H1 (cell line): Measurements from ENCODE around the gene DCLRE1A. TPM values are rescaled to one million over a fixed set of nuclear protein-coding genes. Genes with fewer than 3 reads are reported as not detected.

Experiments
- BACH1 ChIP-seq: IDR thresholded peaks from 2 replicates; pipeline ENCODE4 v1.6.1; 2012; ENCODE audit warnings: low read length, improper control_type of control experiment
- EGR1 ChIP-seq: IDR thresholded peaks from 2 replicates; pipeline ENCODE4 v1.6.1; 2011; ENCODE audit warnings: low read depth, low read length, borderline replicate concordance
- HDAC6 ChIP-seq: IDR thresholded peaks from one replicate; pipeline ENCODE4 v1.7.1; 2012; ENCODE audit warnings: low read depth, mild to moderate bottlenecking, inconsistent platforms, low read length, moderate library complexity
- KDM1A ChIP-seq: fragments of 200-600, 300-600 bp; sonication (generic); IDR thresholded peaks from 2 replicates; pipeline ENCODE4 v1.7.1; 2016; ENCODE audit warnings: mild to moderate bottlenecking, low read length, borderline replicate concordance
- PHF8 ChIP-seq: fragments of 200-600 bp; sonication (generic); conservative IDR thresholded peaks from 2 replicates; pipeline ENCODE4 v1.7.1; 2012; ENCODE audit warnings: low read depth, mild to moderate bottlenecking, inconsistent platforms, low read length, moderate library complexity
- RNF2 ChIP-seq: fragments of 200-900, 300-1000 bp; sonication (generic); IDR thresholded peaks from 2 replicates; pipeline ENCODE4 v1.7.1; 2016; ENCODE audit warnings: borderline replicate concordance, low read depth, mild to moderate bottlenecking, antibody characterized with exemption, low read length; ENCODE audit not compliant: poor library complexity, severe bottlenecking; ENCODE audit errors: missing control alignments
- SIN3A ChIP-seq, 2 experiments: IDR thresholded peaks in 1 of 2; conservative IDR thresholded peaks in 1 of 2; 2 replicates each; pipeline ENCODE4 v1.6.1; 2011 to 2012; ENCODE audit warnings: low read length in 2 of 2, improper control_type of control experiment in 1 of 2, low read depth in 1 of 2, mild to moderate bottlenecking in 1 of 2
- TCF12 ChIP-seq: IDR thresholded peaks from 2 replicates; pipeline ENCODE4 v1.6.1; 2011; ENCODE audit warnings: low read depth, mild to moderate bottlenecking, low read length
- polyA plus RNA-seq, 7 experiments: library from polyadenylated mRNA; depleted of rRNA in 3 of 7; stranded (reverse) in 5 of 7; unstranded in 2 of 7; fragments of >200 nt in 5 of 7; fragments of 200-250 nt in 2 of 7; gene quantifications; 1 replicate in 5 of 7; 2 replicates in 1 of 7; 4 replicates in 1 of 7; pipeline versions ENCODE4 v1.2.1 to v1.2.3, GENCODE V29; 2011 to 2013; ENCODE audit warnings: missing spikeins in 2 of 7, mixed read lengths in 2 of 7
- total RNA-seq: library from RNA; stranded (reverse); fragmentation: NEBNext Ultra II Directional; extraction: Animal tissue kit (Norgen Biotek cat#: 25700); gene quantifications from 2 replicates; pipeline ENCODE4 v1.2.1, GENCODE V29; 2021
- TF ChIP-seq, protein P1 (sequence below), 3 experiments: IDR thresholded peaks; 1 replicate in 2 of 3; 2 replicates in 1 of 3; pipeline versions ENCODE4 v1.5.1 to v1.6.1; 2011; ENCODE audit warnings: low read length in 3 of 3, mild to moderate bottlenecking in 3 of 3, inconsistent platforms in 2 of 3, low read depth in 1 of 3, moderate library complexity in 1 of 3; ENCODE audit not compliant: insufficient read depth in 1 of 3; ENCODE audit errors: control extremely low read depth in 1 of 3

Gene DCLRE1A
- total and polyA plus RNA-seq, 2 of the 8 experiments (the other 6 are each of a cell fraction or from before 2014, with no cell fraction given): 8.1 to 10.1 TPM

DNA sequence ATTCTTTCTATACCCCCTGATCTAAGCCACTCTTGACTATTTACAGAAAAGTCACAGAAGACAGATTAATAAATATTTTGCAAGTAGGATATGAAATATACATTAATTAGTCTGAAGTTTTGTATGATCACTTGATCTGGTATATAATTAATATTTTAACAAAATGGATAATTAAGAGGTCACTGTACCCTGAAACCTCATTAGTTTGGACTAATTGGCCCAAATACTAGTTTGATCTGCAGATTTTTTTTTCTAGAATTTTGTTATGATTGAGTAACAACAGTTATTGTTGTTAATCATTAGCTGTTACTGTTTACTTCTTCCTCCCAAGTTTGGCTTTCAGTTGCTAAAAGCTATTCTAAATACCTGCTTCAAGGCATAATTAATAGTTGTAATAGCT, 3.3 kb upstream of the DCLRE1A start (continued):
- TF ChIP-seq, protein P1, sequence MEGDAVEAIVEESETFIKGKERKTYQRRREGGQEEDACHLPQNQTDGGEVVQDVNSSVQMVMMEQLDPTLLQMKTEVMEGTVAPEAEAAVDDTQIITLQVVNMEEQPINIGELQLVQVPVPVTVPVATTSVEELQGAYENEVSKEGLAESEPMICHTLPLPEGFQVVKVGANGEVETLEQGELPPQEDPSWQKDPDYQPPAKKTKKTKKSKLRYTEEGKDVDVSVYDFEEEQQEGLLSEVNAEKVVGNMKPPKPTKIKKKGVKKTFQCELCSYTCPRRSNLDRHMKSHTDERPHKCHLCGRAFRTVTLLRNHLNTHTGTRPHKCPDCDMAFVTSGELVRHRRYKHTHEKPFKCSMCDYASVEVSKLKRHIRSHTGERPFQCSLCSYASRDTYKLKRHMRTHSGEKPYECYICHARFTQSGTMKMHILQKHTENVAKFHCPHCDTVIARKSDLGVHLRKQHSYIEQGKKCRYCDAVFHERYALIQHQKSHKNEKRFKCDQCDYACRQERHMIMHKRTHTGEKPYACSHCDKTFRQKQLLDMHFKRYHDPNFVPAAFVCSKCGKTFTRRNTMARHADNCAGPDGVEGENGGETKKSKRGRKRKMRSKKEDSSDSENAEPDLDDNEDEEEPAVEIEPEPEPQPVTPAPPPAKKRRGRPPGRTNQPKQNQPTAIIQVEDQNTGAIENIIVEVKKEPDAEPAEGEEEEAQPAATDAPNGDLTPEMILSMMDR (IDR thresholded peaks at IDR 0.05; ENCODE audit: control extremely low read depth in 1 of 3, insufficient read depth in 1 of 3, low read depth in 1 of 3, low read length in 3 of 3): no peak
- TF ChIP-seq BACH1 (no peak), TCF12 (no peak), KDM1A (no peak), SIN3A (conservative IDR thresholded peaks at IDR 0.05 in 1 of 2, IDR thresholded peaks at IDR 0.05 in 1 of 2; ENCODE audit: low read depth in 1 of 2, low read length in 2 of 2) (no peak), HDAC6 (no peak), EGR1 (no peak), PHF8 (no peak), RNF2 (no peak)
